K562 (cell line): ENCODE data around the gene RIPK4. TPM values are rescaled to one million over a fixed set of nuclear protein-coding genes. Genes with fewer than 3 reads are reported as not detected.

Source experiments
- ATAC-seq: fragments of 200-7000 bp; cut with Tn5 transposase; 3 replicates; pipeline ENCODE4 v1.9.1; 2020; ENCODE audit warnings: moderate library complexity
- BruUV-seq: library from RNA; stranded (reverse); fragments of 400-500 nt; replicated peaks from 2 replicates; lab custom pipeline; 2021; lab: Mats Ljungman, UMichigan
- CTCF ChIA-PET: fragments of 300-600 bp; formaldehyde crosslinking; extraction: SDS; loops from one replicate; lab custom pipeline; 2021; ENCODE audit warnings: low intra/inter-chr PET ratio; lab: Yijun Ruan, JAX
- POLR2A ChIA-PET: fragments of 300-600, 350-650 bp; sonication (Branson Sonifier 250); formaldehyde crosslinking; extraction: SDS; loops from one replicate; lab custom pipeline; 2021; ENCODE audit warnings: antibody characterized with exemption, inconsistent platforms; lab: Yijun Ruan, JAX
- DNase-seq, 4 experiments: peaks; one replicate each; pipeline versions ENCODE4 v3.0.0 to v3.0.0-alpha.2; 2011 to 2018; ENCODE audit warnings: low spot score in 3 of 4, mixed read lengths in 3 of 4; ENCODE audit errors: extremely low read depth in 1 of 4
- FAIRE-seq: peaks from 2 replicates; lab custom pipeline; 2011; peaks lifted over from hg19 to GRCh38; lab: Jason Lieb, UNC
- H2AFZ ChIP-seq: 2 replicates; pipeline ENCODE4 v1.6.0; 2011; ENCODE audit warnings: low read depth, low read length, control low read depth, inconsistent platforms
- H3K27ac ChIP-seq: fragments of 200-600 bp; 3 replicates; pipeline ENCODE4 v1.8.0; 2011; ENCODE audit warnings: low read depth, mild to moderate bottlenecking, control low read depth, inconsistent platforms, low read length, moderate library complexity, mixed read lengths; ENCODE audit errors: extremely low read depth
- H3K27me3 ChIP-seq, 2 experiments: fragments of 300-600 bp in 1 of 2; 2 replicates in 1 of 2; 3 replicates in 1 of 2; pipeline versions ENCODE4 v1.6.0 to v1.8.0; 2011; ENCODE audit warnings: inconsistent platforms in 2 of 2, low read length in 2 of 2, mild to moderate bottlenecking in 1 of 2, mixed read lengths in 1 of 2, moderate library complexity in 1 of 2; ENCODE audit not compliant: control insufficient read depth in 2 of 2, insufficient read depth in 2 of 2
- H3K36me3 ChIP-seq: fragments of 300-600 bp; 3 replicates; pipeline ENCODE4 v1.8.0; 2011; ENCODE audit warnings: mild to moderate bottlenecking, low read length, inconsistent platforms; ENCODE audit not compliant: control insufficient read depth, insufficient read depth
- H3K4me1 ChIP-seq, 2 experiments: fragments of 200-600 bp in 1 of 2; replicated peaks in 1 of 2; 2 replicates in 1 of 2; 3 replicates in 1 of 2; pipeline versions ENCODE4 v1.5.1 to v1.8.0; 2011; ENCODE audit warnings: inconsistent platforms in 2 of 2, low read length in 2 of 2, mild to moderate bottlenecking in 1 of 2, mixed read lengths in 1 of 2, moderate library complexity in 1 of 2; ENCODE audit not compliant: control insufficient read depth in 2 of 2, insufficient read depth in 2 of 2
- H3K4me2 ChIP-seq: 2 replicates; pipeline ENCODE4 v1.6.1; 2011; ENCODE audit warnings: low read length, control low read depth, inconsistent platforms, mixed read lengths; ENCODE audit not compliant: insufficient read depth
- H3K4me3 ChIP-seq: fragments of 200-600 bp; sonication (generic), shearing (Covaris generic); 2 replicates; pipeline ENCODE4 v1.5.1; 2016; ENCODE audit warnings: control low read depth, inconsistent platforms
- H3K79me2 ChIP-seq: fragments of 200-600 bp; 3 replicates; pipeline ENCODE4 v1.8.0; 2011; ENCODE audit warnings: low read length, inconsistent platforms; ENCODE audit not compliant: control insufficient read depth, insufficient read depth
- H3K9ac ChIP-seq, 2 experiments: 2 replicates each; pipeline versions ENCODE4 v1.6.0 to v1.6.1; 2011; ENCODE audit warnings: low read depth in 2 of 2, low read length in 2 of 2, control low read depth in 1 of 2, inconsistent platforms in 1 of 2, mild to moderate bottlenecking in 1 of 2, mixed read lengths in 1 of 2; ENCODE audit not compliant: insufficient read depth in 1 of 2
- H3K9me1 ChIP-seq: one replicate; pipeline ENCODE4 v1.6.0; 2011; ENCODE audit warnings: inconsistent platforms, mild to moderate bottlenecking, low read length, moderate library complexity; ENCODE audit not compliant: control insufficient read depth, insufficient read depth
- H3K9me3 ChIP-seq: replicated peaks from 2 replicates; pipeline ENCODE4 v1.5.1; 2011; ENCODE audit warnings: low read depth, low read length, inconsistent platforms; ENCODE audit not compliant: control insufficient read depth, insufficient read depth
- H4K20me1 ChIP-seq: replicated peaks from 2 replicates; pipeline ENCODE4 v1.6.1; 2011; ENCODE audit warnings: low read length, inconsistent platforms, mixed read lengths; ENCODE audit not compliant: control insufficient read depth, insufficient read depth
- CBX2 ChIP-seq: fragments of 200-600 bp; sonication (generic); IDR thresholded peaks from one replicate; pipeline ENCODE4 v1.6.1; 2012; ENCODE audit warnings: mild to moderate bottlenecking, low read length, inconsistent platforms; ENCODE audit not compliant: insufficient read depth, poor library complexity, severe bottlenecking
- POLR3A ChIP-seq: IDR thresholded peaks from 2 replicates; pipeline ENCODE4 v1.6.1; 2011; ENCODE audit warnings: borderline replicate concordance, mild to moderate bottlenecking, moderate library complexity; ENCODE audit not compliant: insufficient read length, insufficient read depth; ENCODE audit errors: extremely low read depth
- ZNF274 ChIP-seq: IDR thresholded peaks from 2 replicates; pipeline ENCODE4 v1.6.1; 2011; ENCODE audit warnings: low read depth, mild to moderate bottlenecking, low read length, moderate library complexity, borderline replicate concordance
- WGBS: fragments of 100-300 bp; shearing (Covaris generic); methylation state at CpG from one replicate; pipeline ENCODE4 v1.1.6; 2016; ENCODE audit warnings: low coverage, mixed read lengths; ENCODE audit not compliant: insufficient coverage; ENCODE audit errors: missing lambda C conversion rate; 5-methylcytosine and 5-hydroxymethylcytosine counted together
- in situ Hi-C: fragments of 300-500 bp; cut with MboI; formaldehyde crosslinking; loops from 4 replicates; pipeline ENCODE4 v1.15.0; 2018; ENCODE audit warnings: inconsistent platforms, mixed read lengths
- intact Hi-C: fragments of 100-400 bp; cut with micrococcal nuclease; formaldehyde crosslinking; loops from 2 replicates; pipeline ENCODE4 v1.14.2; 2022
- polyA plus RNA-seq, 8 experiments: library from polyadenylated mRNA; depleted of rRNA in 4 of 8; stranded (reverse) in 5 of 8; unstranded in 3 of 8; fragments of >200 nt; fragmentation: Nextera tagmentation in 2 of 8; fragmentation: Illumina TruSeq in 1 of 8; extraction: Ambion mirVana in 2 of 8; extraction: Trizol in 1 of 8; gene quantifications; 2 replicates each; pipeline versions ENCODE4 v1.2.1 to v1.2.3, GENCODE V29; 2011 to 2014; ENCODE audit warnings: inconsistent platforms in 1 of 8, missing spikeins in 1 of 8
- total RNA-seq, 7 experiments: library from RNA; depleted of rRNA in 6 of 7; stranded (reverse); fragments of >200 nt in 6 of 7; fragmentation: Illumina TruSeq in 2 of 7; extraction: Trizol in 2 of 7; gene quantifications; 2 replicates each; pipeline versions ENCODE4 v1.2.1 to v1.2.3, GENCODE V29; 2011 to 2021; ENCODE audit warnings: low replicate concordance in 1 of 7

Gene RIPK4
- total and polyA plus RNA-seq, 9 of the 15 experiments (the other 6 are each of a cell fraction or from before 2014, with no cell fraction given), result not detected

GRCh38 chr21:41749286-41749685, 17.6 kb downstream of the RIPK4 start:
- H3K4me1 ChIP-seq, result peaks cover 0 to under 1% of the 10 kb centered on the region in 2 experiments; a peak in 1 of 5 replicates
- peak; percentile 22 for TF ChIP-seq CBX2
- TF ChIP-seq ZNF274, result no peak
- no peak for TF ChIP-seq POLR3A
- POLR2A ChIA-PET, result interaction anchor here (0.8 to 3.9 kb wide), 2 partner anchors 13 to 485 kb away, joined by 3 to 13 read pairs; no protein-coding TSS in a partner anchor
- H3K4me2 ChIP-seq, result no peak overlapping the region
- peaks cover 34% of the 10 kb centered on the region; the same call in 1 of the 2 replicates for H4K20me1 ChIP-seq
- WGBS, result 0% methylated on average over 10 of the region's 10 CpGs
- no peak overlapping the region for H3K27ac ChIP-seq
- CTCF ChIA-PET, result no interaction called here
- FAIRE-seq, result no peak
- peaks cover 89 to 92% of the 10 kb centered on the region in 2 experiments for H3K27me3 ChIP-seq
- no peak for DNase-seq
- no peaks in the 10 kb centered on the region for H3K9me1 ChIP-seq
- no peak for ATAC-seq
- no peak overlapping the region for H2AFZ ChIP-seq
- no peak overlapping the region for H3K4me3 ChIP-seq
- in situ Hi-C loops (no loop called here), intact Hi-C loops (no loop called here)
- no peaks in the 10 kb centered on the region for H3K36me3 ChIP-seq
- H3K79me2 ChIP-seq, result no peaks in the 10 kb centered on the region
- no TSS peak for BruUV-seq
- no peaks in the 10 kb centered on the region for H3K9me3 ChIP-seq
- H3K9ac ChIP-seq, result no peak overlapping the region
